ENCODE measurements around the gene PXK.
A peak's percentile ranks its signal among the peaks of the same experiment; 100 is the strongest.

DNA sequence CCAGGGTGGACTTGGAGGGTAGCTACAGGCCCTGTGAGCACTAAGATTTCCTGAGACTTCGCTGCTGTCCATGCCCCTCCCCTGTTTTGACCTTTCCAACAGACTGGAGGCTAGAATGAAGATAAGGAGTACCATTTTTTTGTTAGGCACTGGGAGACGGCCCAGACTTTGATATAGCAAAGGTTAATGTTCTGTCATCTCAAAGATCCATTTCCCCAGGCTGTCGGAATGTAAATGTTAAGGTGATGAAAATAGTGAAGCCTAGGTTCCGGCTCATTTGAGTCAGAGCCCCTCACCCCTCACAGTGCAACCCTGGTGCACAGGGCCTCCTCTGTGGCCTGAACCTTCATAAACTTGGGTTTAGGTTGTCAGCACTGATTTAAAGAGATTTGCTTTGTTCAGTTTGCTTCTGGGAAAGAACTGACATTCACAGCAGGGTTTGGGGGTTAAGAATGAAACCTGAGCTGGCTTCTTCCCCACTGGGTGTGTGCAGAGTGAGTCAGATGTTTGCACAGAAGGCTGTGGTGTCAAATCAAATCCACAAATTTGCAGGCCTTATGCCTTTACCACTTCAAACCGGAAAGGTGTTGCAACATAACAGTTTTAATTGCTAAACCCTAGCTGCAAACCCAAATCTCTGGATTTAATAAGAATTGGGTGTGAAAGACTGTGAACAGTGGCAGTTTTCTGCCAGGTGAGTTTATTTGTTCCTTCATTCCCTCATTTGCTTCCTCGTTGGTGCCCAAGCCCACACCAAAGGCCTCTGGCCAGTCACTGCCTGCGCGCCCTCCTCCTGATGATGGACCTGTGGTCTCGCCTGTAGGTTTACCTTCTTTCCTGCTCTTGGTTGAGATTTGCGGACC lies 138.6 kb downstream of the PXK start:
- TF ChIP-seq, protein P1, sequence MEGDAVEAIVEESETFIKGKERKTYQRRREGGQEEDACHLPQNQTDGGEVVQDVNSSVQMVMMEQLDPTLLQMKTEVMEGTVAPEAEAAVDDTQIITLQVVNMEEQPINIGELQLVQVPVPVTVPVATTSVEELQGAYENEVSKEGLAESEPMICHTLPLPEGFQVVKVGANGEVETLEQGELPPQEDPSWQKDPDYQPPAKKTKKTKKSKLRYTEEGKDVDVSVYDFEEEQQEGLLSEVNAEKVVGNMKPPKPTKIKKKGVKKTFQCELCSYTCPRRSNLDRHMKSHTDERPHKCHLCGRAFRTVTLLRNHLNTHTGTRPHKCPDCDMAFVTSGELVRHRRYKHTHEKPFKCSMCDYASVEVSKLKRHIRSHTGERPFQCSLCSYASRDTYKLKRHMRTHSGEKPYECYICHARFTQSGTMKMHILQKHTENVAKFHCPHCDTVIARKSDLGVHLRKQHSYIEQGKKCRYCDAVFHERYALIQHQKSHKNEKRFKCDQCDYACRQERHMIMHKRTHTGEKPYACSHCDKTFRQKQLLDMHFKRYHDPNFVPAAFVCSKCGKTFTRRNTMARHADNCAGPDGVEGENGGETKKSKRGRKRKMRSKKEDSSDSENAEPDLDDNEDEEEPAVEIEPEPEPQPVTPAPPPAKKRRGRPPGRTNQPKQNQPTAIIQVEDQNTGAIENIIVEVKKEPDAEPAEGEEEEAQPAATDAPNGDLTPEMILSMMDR (IDR thresholded peaks at IDR 0.05; ENCODE audit: low read depth, low read length) = no peak
- TF ChIP-seq MYC (IDR thresholded peaks at IDR 0.05; ENCODE audit: low read depth, low read length) = peak; percentile 76
- no peak for TF ChIP-seq POLR2A (IDR thresholded peaks at IDR 0.05; ENCODE audit: extremely low read depth, insufficient read length)
